ENCODE results near the gene SNRPN. TPM values are rescaled to one million over a fixed set of nuclear protein-coding genes. Genes with fewer than 3 reads are reported as not detected.
"Not testable (repeated sequence)": the region's sequence is repeated elsewhere in the genome, so short reads cannot be mapped to it uniquely, and the experiment has no call there.

Gene SNRPN
- total RNA-seq, 4 donors from 2014 or later, result 105 to 155 (median 116) TPM

DNA sequence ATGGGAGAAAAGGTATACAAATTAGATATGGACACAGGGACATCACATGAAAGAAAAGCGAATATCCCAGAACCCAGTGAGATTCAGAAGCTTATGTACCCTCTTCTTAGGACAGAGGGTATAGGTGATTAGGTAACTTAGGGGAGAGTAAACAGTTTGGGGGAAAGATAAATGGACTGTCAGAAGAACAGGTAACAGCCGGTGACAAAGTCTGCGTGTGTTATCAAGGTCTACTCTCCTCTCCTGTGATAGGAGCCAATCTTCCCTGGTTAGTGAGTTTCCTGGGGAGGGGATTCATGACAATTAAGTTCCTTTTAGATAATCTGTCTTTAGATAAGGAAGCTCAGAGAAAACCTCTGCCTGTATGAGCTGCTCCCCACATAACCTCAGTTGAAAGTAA, 30.6 kb upstream of the SNRPN start:
- 69 to 80% methylated on average over 1 to 3 of the region's 3 CpGs for WGBS, 2 donors (ENCODE audit: low coverage in 1 of 2)
- no peaks in the 10 kb centered on the region for H3K36me3 ChIP-seq
- ATAC-seq, result no peak
- no peaks in the 10 kb centered on the region for H3K9me3 ChIP-seq
- no peak overlapping the region for H3K4me3 ChIP-seq
- H3K27ac ChIP-seq, result no peak overlapping the region
- H3K27me3 ChIP-seq, result no peaks in the 10 kb centered on the region
- TF ChIP-seq, protein P1, sequence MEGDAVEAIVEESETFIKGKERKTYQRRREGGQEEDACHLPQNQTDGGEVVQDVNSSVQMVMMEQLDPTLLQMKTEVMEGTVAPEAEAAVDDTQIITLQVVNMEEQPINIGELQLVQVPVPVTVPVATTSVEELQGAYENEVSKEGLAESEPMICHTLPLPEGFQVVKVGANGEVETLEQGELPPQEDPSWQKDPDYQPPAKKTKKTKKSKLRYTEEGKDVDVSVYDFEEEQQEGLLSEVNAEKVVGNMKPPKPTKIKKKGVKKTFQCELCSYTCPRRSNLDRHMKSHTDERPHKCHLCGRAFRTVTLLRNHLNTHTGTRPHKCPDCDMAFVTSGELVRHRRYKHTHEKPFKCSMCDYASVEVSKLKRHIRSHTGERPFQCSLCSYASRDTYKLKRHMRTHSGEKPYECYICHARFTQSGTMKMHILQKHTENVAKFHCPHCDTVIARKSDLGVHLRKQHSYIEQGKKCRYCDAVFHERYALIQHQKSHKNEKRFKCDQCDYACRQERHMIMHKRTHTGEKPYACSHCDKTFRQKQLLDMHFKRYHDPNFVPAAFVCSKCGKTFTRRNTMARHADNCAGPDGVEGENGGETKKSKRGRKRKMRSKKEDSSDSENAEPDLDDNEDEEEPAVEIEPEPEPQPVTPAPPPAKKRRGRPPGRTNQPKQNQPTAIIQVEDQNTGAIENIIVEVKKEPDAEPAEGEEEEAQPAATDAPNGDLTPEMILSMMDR (IDR thresholded peaks at IDR 0.05), result no peak
- TF ChIP-seq POLR2A (IDR thresholded peaks at IDR 0.05) (no peak), EP300 (IDR thresholded peaks at IDR 0.05) (no peak)
- H3K4me1 ChIP-seq, result peaks cover 0 to 5% (median 0%) of the 10 kb centered on the region in 3 donors

DNA sequence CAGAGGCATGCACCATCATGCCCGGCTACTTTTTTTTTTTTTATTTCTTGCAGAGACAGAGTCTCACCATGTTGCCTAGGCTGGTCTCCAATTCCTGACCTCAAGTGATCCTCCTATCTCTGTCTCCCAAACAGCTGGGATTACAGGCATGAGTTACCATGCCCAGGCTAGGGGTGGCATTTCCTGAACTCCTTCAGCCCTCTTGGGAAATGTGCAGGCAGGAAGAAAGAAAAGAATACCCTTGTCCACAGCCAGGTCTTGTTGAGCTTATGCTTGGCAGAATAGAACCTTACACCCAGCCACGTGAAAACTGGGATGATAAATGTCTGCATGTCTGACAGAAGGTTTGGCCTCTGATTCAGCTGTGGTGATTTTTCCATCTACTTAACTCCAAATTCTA, 30.2 kb upstream of the SNRPN start:
- no peak for ATAC-seq
- no peaks in the 10 kb centered on the region for H3K9me3 ChIP-seq
- TF ChIP-seq EP300 (IDR thresholded peaks at IDR 0.05) (no peak), POLR2AphosphoS5 (IDR thresholded peaks at IDR 0.05) (no peak), POLR2A (IDR thresholded peaks at IDR 0.05) (no peak)
- TF ChIP-seq, protein P1 (IDR thresholded peaks at IDR 0.05), result no peak
- H3K4me1 ChIP-seq, result peaks cover 0 to 5% (median 0%) of the 10 kb centered on the region in 3 donors
- no peak overlapping the region for H3K27ac ChIP-seq
- H3K27me3 ChIP-seq, result no peaks in the 10 kb centered on the region
- H3K36me3 ChIP-seq, result no peaks in the 10 kb centered on the region
- H3K4me3 ChIP-seq, result no peak overlapping the region
- 38 to 40% methylated on average over 2 of the region's 2 CpGs for WGBS, 2 donors (ENCODE audit: low coverage in 1 of 2)

- WGBS, 2 donors (ENCODE audit: low coverage in 1 of 2), result 92 to 93% methylated on average over 3 to 6 of the region's 10 CpGs
- H3K4me3 ChIP-seq, H3K36me3 ChIP-seq, H3K27me3 ChIP-seq, H3K4me1 ChIP-seq, H3K9me3 ChIP-seq, ATAC-seq, H3K27ac ChIP-seq: not testable (repeated sequence)
Observed at GRCh38 chr15:24931874-24932732, 22.7 kb upstream of the SNRPN start.

GRCh38 chr15:24933716-24934115, 21.1 kb upstream of the SNRPN start:
- ATAC-seq, result no peak
- H3K4me1 ChIP-seq, result no peaks in the 10 kb centered on the region
- H3K27me3 ChIP-seq, result no peaks in the 10 kb centered on the region
- WGBS, 2 donors (ENCODE audit: low coverage in 1 of 2), result 17 to 60% methylated on average over 1 to 4 of the region's 7 CpGs
- no peak for TF ChIP-seq POLR2A (IDR thresholded peaks at IDR 0.05)
- no peak for TF ChIP-seq POLR2AphosphoS5 (IDR thresholded peaks at IDR 0.05)
- TF ChIP-seq, protein P1 (IDR thresholded peaks at IDR 0.05), result no peak
- TF ChIP-seq EP300 (IDR thresholded peaks at IDR 0.05), result no peak
- H3K36me3 ChIP-seq, result no peaks in the 10 kb centered on the region
- no peaks in the 10 kb centered on the region for H3K9me3 ChIP-seq
- H3K4me3 ChIP-seq, result no peak overlapping the region
- no peak overlapping the region for H3K27ac ChIP-seq

GRCh38 chr15:24938224-24938623, 16.6 kb upstream of the SNRPN start:
- WGBS, 2 donors (ENCODE audit: low coverage in 1 of 2), result 60 to 100% methylated on average over 1 to 2 of the region's 3 CpGs
- ATAC-seq, H3K27me3 ChIP-seq, H3K9me3 ChIP-seq, H3K4me1 ChIP-seq, H3K27ac ChIP-seq, H3K4me3 ChIP-seq, H3K36me3 ChIP-seq: not testable (repeated sequence)

DNA sequence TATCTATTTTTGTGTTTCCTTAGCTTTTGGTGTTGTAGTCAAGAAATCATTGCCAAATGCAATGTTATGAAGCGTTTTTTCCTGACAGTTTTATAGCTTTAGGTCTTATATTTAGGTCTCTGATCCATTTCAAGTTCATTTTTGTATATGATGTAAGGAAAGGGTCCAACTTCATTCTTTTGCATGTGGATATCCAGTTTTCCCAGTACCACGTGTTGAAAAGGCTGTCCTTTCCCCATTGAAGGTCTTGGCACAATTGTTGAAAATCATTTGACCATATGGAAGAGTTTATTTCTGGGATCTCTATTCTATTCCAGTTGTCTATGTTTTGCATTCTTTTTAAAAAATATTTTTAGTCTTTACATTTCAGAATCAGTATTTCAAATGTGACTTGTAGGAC, 14.6 kb upstream of the SNRPN start:
- 35 to 51% methylated on average over 2 of the region's 2 CpGs for WGBS, 2 donors (ENCODE audit: low coverage in 1 of 2)
- Histone ChIP-seq H3K4me1 (peaks cover 0 to under 1% (median 0%) of the 10 kb centered on the region in 3 donors), H3K36me3 (no peaks in the 10 kb centered on the region), H3K27ac (no peak overlapping the region), H3K9me3 (no peaks in the 10 kb centered on the region), H3K27me3 (no peaks in the 10 kb centered on the region), H3K4me3 (no peak overlapping the region)
- ATAC-seq, result no peak
- TF ChIP-seq EP300 (IDR thresholded peaks at IDR 0.05) (no peak), POLR2AphosphoS5 (IDR thresholded peaks at IDR 0.05) (no peak), POLR2A (IDR thresholded peaks at IDR 0.05) (no peak)
- TF ChIP-seq, protein P1 (IDR thresholded peaks at IDR 0.05), result no peak
